HL-60 (cell line): Measurements from ENCODE around the gene NKD1.

Experiments used
- DNase-seq, 2 experiments: peaks; one replicate each; pipeline ENCODE4 v3.0.0-alpha.2; 2010 to 2020; ENCODE audit warnings: low read depth in 1 of 2, low spot score in 1 of 2
- H3K27ac ChIP-seq: fragments of 250-450 bp; sonication (Bioruptor Pico); replicated peaks from 2 replicates; pipeline ENCODE4 v1.5.1; 2020; ENCODE audit warnings: mild to moderate bottlenecking, moderate library complexity
- H3K27me3 ChIP-seq: fragments of 250-450 bp; sonication (Bioruptor Pico); 2 replicates; pipeline ENCODE4 v1.5.1; 2021; ENCODE audit warnings: mild to moderate bottlenecking, moderate library complexity; ENCODE audit not compliant: insufficient read depth, poor library complexity, severe bottlenecking
- H3K4me3 ChIP-seq: replicated peaks from 2 replicates; pipeline ENCODE4 v1.5.1; 2011; ENCODE audit warnings: mild to moderate bottlenecking, control low read depth, low read length; ENCODE audit not compliant: insufficient read depth
- CTCF ChIP-seq: IDR thresholded peaks from one replicate; pipeline ENCODE4 v1.5.1; 2011; ENCODE audit warnings: low read length, control low read depth, inconsistent platforms; ENCODE audit not compliant: insufficient read depth
- GABPA ChIP-seq: IDR thresholded peaks from 2 replicates; pipeline ENCODE4 v1.6.1; 2012; ENCODE audit warnings: low read depth
- POLR2AphosphoS5 ChIP-seq: IDR thresholded peaks from 2 replicates; pipeline ENCODE4 v1.6.1; 2012; ENCODE audit warnings: low read depth
- REST ChIP-seq: IDR thresholded peaks from 2 replicates; pipeline ENCODE4 v1.6.1; 2012; ENCODE audit warnings: low read depth; ENCODE audit not compliant: insufficient replicate concordance
- SPI1 ChIP-seq: IDR thresholded peaks from 2 replicates; pipeline ENCODE4 v1.6.1; 2012; ENCODE audit warnings: low read depth, mild to moderate bottlenecking, borderline replicate concordance

Gene NKD1

GRCh38 chr16:50673496-50674275 lies 125.5 kb downstream of the NKD1 start:
- DNase-seq = no peak
- no peaks in the 10 kb centered on the region for H3K27me3 ChIP-seq
- no peak overlapping the region for H3K27ac ChIP-seq
- no peak overlapping the region for H3K4me3 ChIP-seq
- TF ChIP-seq POLR2AphosphoS5 (no peak), CTCF (no peak), GABPA (no peak), REST (no peak), SPI1 (no peak)

GRCh38 chr16:50674831-50675230 lies 126.6 kb downstream of the NKD1 start:
- Histone ChIP-seq H3K27me3 (no peaks in the 10 kb centered on the region), H3K27ac (no peak overlapping the region), H3K4me3 (no peak overlapping the region)
- DNase-seq = no peak
- TF ChIP-seq SPI1 (no peak), CTCF (no peak), POLR2AphosphoS5 (no peak), GABPA (no peak), REST (no peak)

- no peak for TF ChIP-seq REST
- TF ChIP-seq SPI1 = no peak
- no peak for TF ChIP-seq GABPA
- no peak for TF ChIP-seq POLR2AphosphoS5
- no peak for TF ChIP-seq CTCF
- DNase-seq = no peak
- Histone ChIP-seq H3K27me3 (no peaks in the 10 kb centered on the region), H3K27ac (no peak overlapping the region), H3K4me3 (no peak overlapping the region)
Measured at GRCh38 chr16:50675686-50676610, 127.8 kb downstream of the NKD1 start.
